Right cardiac atrium (tissue), 5 donors: Measurements from ENCODE around the gene ISG15. TPM values are rescaled to one million over a fixed set of nuclear protein-coding genes. Genes with fewer than 3 reads are reported as not detected.

ENCODE experiments used
- ATAC-seq, 2 donors: fragments of 200-7000 bp; cut with Tn5 transposase; one replicate each; pipeline versions ENCODE4 v1.8.0 to v1.9.1; 2020; ENCODE audit warnings: moderate library complexity in 2 of 2, mild to moderate bottlenecking in 1 of 2
- DNase-seq, 3 donors: peaks; one replicate each; pipeline ENCODE4 v3.0.0-alpha.2; 2020
- H3K27ac ChIP-seq: one replicate; pipeline ENCODE4 v1.5.1; 2013; ENCODE audit warnings: mild to moderate bottlenecking, low read length, control low read depth, moderate library complexity
- H3K27me3 ChIP-seq: one replicate; pipeline ENCODE4 v1.6.1; 2013; ENCODE audit not compliant: control insufficient read depth, insufficient read depth
- H3K4me1 ChIP-seq: one replicate; pipeline ENCODE4 v1.6.1; 2013; ENCODE audit warnings: low read length; ENCODE audit not compliant: control insufficient read depth, insufficient read depth
- H3K4me3 ChIP-seq: one replicate; pipeline ENCODE4 v1.5.1; 2013; ENCODE audit warnings: low read length, control low read depth
- H3K9me3 ChIP-seq: one replicate; pipeline ENCODE4 v1.6.1; 2013; ENCODE audit warnings: low read length; ENCODE audit not compliant: control insufficient read depth
- WGBS: extraction: QIAGEN DNeasy Blood & Tissue Kit; methylation state at CpG from one replicate; pipeline ENCODE4 v1.1.7; 2013; 5-methylcytosine and 5-hydroxymethylcytosine counted together
- intact Hi-C, 4 donors: fragments of 100-400 bp; cut with DNase I; formaldehyde crosslinking; loops; one replicate each; pipeline versions ENCODE4 v1.11.0 to v1.14.0; 2022 to 2023
- long read RNA-seq, 4 donors: library from polyadenylated mRNA; unstranded; transcript quantifications; one replicate each; pipeline ENCODE4 v2.0.0, GENCODE V29; 2020 to 2021
- polyA plus RNA-seq: library from polyadenylated mRNA; stranded (reverse); fragments of 200-250 nt; gene quantifications from one replicate; pipeline ENCODE4 v1.2.3, GENCODE V29; 2013
- total RNA-seq, 4 donors: library from RNA; stranded (reverse); fragmentation: NEBNext Ultra II Directional; extraction: Animal tissue kit (Norgen Biotek cat#: 25700); gene quantifications; one replicate each; pipeline ENCODE4 v1.2.1, GENCODE V29; 2021
- donor health status: healthy with polysubstance abuse.
- donor health status: DM: no; HTN: yes; CAD: no.
- donor health status: DM: no; HTN: no; CAD: no.
- donor health status: DM: no; HTN: yes; CAD: no; lungs with severe emphysema.
- donor health status: DM: yes; HTN: yes; CAD: no.

ISG15 gene
- total RNA-seq (10 to 100 TPM; 16.1 to 36.4 (median 21.6) TPM), polyA plus RNA-seq (65.5 TPM)
- long read RNA-seq, donor 1, transcript ISG15-201 (2 exons, 711 nt) = major isoform, 18 of 18 reads
- long read RNA-seq, donor 1, partial matches to known transcripts = 0 of 18 reads
- long read RNA-seq, donor 1, other reads (novel, unspliced or antisense) = 0 of 18 reads
- long read RNA-seq, donor 2, transcript ISG15-201 (2 exons, 711 nt) = major isoform, 7 of 9 reads
- long read RNA-seq, donor 2, partial matches to known transcripts = 0 of 9 reads
- long read RNA-seq, donor 2, other reads (novel, unspliced or antisense) = 2 of 9 reads
- long read RNA-seq, donor 3, partial matches to known transcripts = 0 of 8 reads
- long read RNA-seq, donor 3, other reads (novel, unspliced or antisense) = 5 of 8 reads
- long read RNA-seq, donor 4, transcript ISG15-201 (2 exons, 711 nt) = major isoform, 14 of 15 reads
- long read RNA-seq, donor 4, partial matches to known transcripts = 0 of 15 reads
- long read RNA-seq, donor 4, other reads (novel, unspliced or antisense) = 1 of 15 reads

DNA sequence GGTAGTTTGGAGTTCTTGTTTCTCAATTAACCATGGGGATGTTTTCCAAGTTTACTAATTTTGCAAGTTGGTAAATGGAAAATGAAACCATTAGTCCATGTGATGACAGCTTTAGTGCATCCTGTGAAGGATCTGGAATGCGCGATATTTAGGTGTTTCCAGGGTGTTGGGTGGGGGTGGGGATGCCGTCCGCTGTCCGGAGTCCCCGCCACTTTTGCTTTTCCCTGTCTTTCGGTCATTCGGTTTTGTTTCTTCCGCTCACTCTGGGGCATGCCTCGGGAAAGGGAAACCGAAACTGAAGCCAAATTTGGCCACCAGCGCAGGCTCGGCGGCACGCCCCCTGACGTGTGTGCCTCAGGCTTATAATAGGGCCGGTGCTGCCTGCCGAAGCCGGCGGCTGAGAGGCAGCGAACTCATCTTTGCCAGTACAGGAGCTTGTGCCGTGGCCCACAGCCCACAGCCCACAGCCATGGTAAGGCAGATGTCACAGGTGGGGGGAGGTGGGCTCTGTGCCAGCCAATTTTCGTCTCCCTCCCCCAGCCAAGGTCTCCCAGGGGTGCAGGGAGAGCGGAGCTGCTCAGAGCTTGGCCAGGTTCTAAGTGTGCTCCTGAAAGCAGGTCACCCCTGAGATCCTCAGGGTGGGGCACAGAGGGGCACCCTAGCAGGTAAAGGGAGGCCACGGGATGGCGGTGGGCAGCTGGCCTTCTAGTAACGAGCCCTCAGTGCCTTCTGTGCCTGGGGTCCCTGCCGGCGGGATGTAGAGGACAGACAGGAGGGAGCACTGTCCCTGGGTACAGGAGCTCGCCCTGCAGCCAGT lies at the start of gene ISG15:
Gene ISG15, plus strand, starts transcription at position 393 of the 817 bp plus-strand sequence. Its CDS starts 77 bp downstream, at position 470.
- no peaks in the 10 kb centered on the region for H3K4me1 ChIP-seq
- intact Hi-C loops = no loop called here
- DNase-seq (peak; percentile 92 to 98 (median 95)), ATAC-seq (peak; percentile 93)
- peak within 1 kb of the TSS; percentile 93 for H3K27ac ChIP-seq
- H3K4me3 ChIP-seq = peak within 1 kb of the TSS; percentile 78
- H3K9me3 ChIP-seq = no peaks in the 10 kb centered on the region
- H3K27me3 ChIP-seq = no peaks in the 10 kb centered on the region
- 4% methylated on average over 30 of the region's 30 CpGs for WGBS

DNA sequence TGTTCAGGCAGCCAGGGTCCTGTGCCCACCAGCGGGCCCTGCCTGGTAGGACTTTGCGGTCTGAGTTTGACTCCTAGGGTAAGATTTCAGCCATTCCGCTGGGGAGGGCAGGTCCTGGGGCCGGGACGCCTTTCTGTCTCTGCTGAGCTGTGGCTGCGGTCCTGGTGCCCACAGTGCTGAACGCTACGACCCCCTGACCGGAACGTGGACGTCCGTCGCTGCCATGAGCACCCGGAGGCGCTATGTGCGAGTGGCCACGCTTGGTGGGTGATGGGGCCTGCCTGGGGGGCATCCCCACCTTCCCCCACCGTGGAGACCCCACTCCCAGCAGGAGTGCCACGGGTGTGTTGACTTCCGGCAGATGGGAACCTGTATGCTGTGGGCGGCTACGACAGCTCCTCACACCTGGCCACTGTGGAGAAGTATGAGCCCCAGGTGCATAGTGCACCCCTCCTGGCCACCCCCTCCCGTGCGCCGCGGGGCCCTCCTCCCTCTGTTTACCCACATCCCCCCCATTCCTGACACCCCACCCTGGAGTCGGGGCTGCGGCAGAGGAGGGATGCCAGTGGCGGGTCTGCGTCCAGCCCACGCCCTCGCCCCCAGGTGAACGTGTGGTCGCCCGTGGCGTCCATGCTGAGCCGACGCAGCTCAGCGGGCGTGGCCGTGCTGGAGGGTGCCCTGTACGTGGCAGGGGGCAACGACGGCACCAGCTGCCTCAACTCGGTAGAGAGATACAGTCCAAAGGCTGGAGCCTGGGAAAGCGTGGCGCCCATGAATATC lies 49.4 kb upstream of the ISG15 start:
- no peaks in the 10 kb centered on the region for H3K27me3 ChIP-seq
- no peak for ATAC-seq
- no peak overlapping the region for H3K27ac ChIP-seq
- 93% methylated on average over 47 of the region's 47 CpGs for WGBS
- no peak overlapping the region for H3K4me3 ChIP-seq
- H3K9me3 ChIP-seq = no peaks in the 10 kb centered on the region
- no peaks in the 10 kb centered on the region for H3K4me1 ChIP-seq
- peak; percentile 18 to 65 (median 36) for DNase-seq
- intact Hi-C loops = no loop called here

DNA sequence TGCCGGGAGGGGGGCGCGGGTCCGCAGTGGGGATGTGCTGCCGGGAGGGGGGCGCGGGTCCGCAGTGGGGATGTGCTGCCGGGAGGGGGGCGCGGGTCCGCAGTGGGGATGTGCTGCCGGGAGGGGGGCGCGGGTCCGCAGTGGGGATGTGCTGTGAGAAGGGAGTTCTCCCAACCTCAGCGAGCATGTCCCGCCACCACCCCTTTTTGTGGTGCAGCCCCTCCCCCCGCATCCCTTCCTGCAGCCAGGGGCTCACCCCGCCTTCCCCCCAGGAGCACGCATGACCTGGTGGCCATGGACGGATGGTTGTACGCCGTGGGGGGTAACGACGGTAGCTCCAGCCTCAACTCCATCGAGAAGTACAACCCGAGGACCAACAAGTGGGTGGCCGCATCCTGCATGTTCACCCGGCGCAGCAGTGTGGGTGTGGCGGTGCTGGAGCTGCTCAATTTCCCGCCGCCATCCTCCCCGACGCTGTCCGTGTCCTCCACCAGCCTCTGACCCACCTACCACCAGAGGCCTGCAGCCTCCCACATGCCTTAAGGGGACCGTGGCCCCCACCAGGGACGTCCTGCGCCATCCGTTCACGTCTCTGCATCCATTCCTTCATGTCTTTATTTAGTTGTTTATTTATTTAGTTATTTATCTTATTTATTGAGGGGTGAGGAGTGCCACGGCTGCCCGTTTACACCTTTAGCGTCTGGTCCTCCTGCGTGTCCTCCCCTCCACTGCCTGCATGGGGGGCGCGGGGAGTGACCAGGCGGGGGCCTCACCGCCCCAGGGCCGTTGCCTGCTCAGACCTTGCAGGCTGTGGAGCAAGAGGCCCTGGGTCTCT lies 48.4 kb upstream of the ISG15 start:
- intact Hi-C loops = no loop called here
- 92% methylated on average over 42 of the region's 51 CpGs for WGBS
- Histone ChIP-seq H3K4me1 (no peaks in the 10 kb centered on the region), H3K27me3 (no peaks in the 10 kb centered on the region), H3K4me3 (no peak overlapping the region), H3K27ac (no peak overlapping the region), H3K9me3 (no peaks in the 10 kb centered on the region)
- ATAC-seq (no peak), DNase-seq (peak in 2 of 3 donors; percentile 37 to 38)

DNA sequence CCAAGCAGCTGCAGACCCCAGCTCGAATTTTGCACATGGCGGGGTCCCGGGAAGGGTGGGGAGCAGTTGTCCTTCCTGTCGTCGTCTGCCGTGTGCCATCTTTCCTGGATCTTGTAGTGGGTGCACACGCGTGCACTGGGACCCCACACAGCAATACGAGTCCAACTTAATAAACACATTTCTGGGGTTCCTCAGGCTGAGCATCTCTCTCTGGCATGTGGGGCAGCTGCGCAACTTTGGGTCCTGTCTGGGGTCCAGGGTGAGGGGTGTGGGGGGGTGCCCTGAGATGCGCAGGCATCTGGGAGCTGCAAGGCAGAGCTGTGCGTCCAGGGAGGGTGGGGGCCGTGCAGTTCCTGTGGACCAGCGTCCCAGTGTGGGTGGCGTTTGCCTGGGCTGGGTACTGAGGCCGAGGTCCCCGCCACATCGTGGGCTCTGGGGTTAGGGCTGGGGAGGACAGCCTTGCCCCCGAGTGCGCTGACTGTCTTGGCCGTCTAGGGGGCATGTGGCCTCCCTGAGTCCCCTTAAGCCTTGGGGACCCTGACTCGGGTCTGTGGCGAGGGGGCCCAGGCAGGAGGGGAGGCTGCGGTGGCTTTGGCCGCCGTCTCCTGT lies 47.7 kb upstream of the ISG15 start:
- peak; percentile 20 to 54 (median 37) for DNase-seq
- Histone ChIP-seq H3K27ac (no peak overlapping the region), H3K9me3 (no peaks in the 10 kb centered on the region), H3K27me3 (no peaks in the 10 kb centered on the region), H3K4me3 (no peak overlapping the region), H3K4me1 (no peaks in the 10 kb centered on the region)
- ATAC-seq = no peak
- intact Hi-C loops = no loop called here
- 82% methylated on average over 26 of the region's 26 CpGs for WGBS

GRCh38 chr1:966135-966703 lies 47.1 kb upstream of the ISG15 start, which contains the start of gene PLEKHN1:
TSS of gene PLEKHN1 (plus strand) at chr1:966482. CDS start at chr1:966532, 50 bp downstream.
- Histone ChIP-seq H3K27ac (no peak within 1 kb of the TSS), H3K9me3 (no peaks in the 10 kb centered on the region), H3K27me3 (no peaks in the 10 kb centered on the region), H3K4me1 (no peaks in the 10 kb centered on the region), H3K4me3 (peak within 1 kb of the TSS; percentile 49)
- peak in 2 of 3 donors; percentile 45 to 69 for DNase-seq
- peak; percentile 19 to 27 for ATAC-seq
- intact Hi-C loops = no loop called here
- 13% methylated on average over 31 of the region's 31 CpGs for WGBS

GRCh38 chr1:966704-967300 lies 46.5 kb upstream of the ISG15 start:
- ATAC-seq = peak; percentile 63 to 70
- intact Hi-C loops = no loop called here
- H3K9me3 ChIP-seq = no peaks in the 10 kb centered on the region
- no peaks in the 10 kb centered on the region for H3K27me3 ChIP-seq
- H3K4me3 ChIP-seq = peak overlapping the region; percentile 49
- no peaks in the 10 kb centered on the region for H3K4me1 ChIP-seq
- WGBS = under 1% methylated on average over 60 of the region's 60 CpGs
- H3K27ac ChIP-seq = no peak overlapping the region
- peak; percentile 72 to 89 (median 82) for DNase-seq

GRCh38 chr1:967466-968343 lies 45.6 kb upstream of the ISG15 start:
- no peaks in the 10 kb centered on the region for H3K4me1 ChIP-seq
- ATAC-seq (no peak), DNase-seq (peak in 2 of 3 donors; percentile 50 to 55)
- WGBS = 77% methylated on average over 23 of the region's 23 CpGs
- no peaks in the 10 kb centered on the region for H3K27me3 ChIP-seq
- H3K27ac ChIP-seq = no peak overlapping the region
- intact Hi-C loops = no loop called here
- no peak overlapping the region for H3K4me3 ChIP-seq
- H3K9me3 ChIP-seq = no peaks in the 10 kb centered on the region

DNA sequence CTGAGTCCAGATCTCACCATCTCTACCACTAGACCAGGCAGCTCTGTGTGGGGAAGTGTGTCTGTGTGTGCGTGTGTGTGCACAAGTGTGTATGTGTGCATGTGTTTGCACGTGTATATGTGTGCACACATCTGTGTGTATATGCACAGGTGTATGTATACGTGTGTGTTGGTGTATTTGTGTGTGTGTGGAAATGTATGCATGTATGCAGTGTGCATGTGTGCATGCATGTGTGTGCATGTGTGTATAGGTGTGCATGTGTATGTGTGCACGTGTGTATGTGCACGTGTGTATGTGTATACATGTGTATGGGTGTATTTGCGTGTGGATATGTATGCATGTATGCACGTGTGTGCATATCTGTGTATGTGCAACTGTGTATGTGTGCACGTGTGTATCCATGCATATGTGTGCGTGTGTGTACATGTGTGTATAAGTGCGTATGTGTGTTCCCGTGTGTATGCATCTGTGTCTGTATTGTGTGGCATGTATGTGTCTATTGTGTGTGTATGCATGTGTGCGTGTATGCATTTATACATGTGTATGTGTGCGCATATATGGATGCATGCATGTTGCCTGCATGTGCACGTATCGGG lies 43.9 kb upstream of the ISG15 start:
- no peak overlapping the region for H3K27ac ChIP-seq
- ATAC-seq (no peak), DNase-seq (no peak)
- 80% methylated on average over 15 of the region's 15 CpGs for WGBS
- intact Hi-C loops = no loop called here
- no peak overlapping the region for H3K4me3 ChIP-seq
- H3K9me3 ChIP-seq = no peaks in the 10 kb centered on the region
- no peaks in the 10 kb centered on the region for H3K4me1 ChIP-seq
- H3K27me3 ChIP-seq = no peaks in the 10 kb centered on the region
